NCI-H1048 (cell line): ENCODE measurements around the gene PTH2.
"Not testable (repeated sequence)": the region's sequence is repeated elsewhere in the genome, so short reads cannot be mapped to it uniquely, and the experiment has no call there.

Experiments
- DNase-seq: peaks from one replicate; lab custom pipeline; 2025; lab: John Stamatoyannopoulos, UW

PTH2 gene

DNA sequence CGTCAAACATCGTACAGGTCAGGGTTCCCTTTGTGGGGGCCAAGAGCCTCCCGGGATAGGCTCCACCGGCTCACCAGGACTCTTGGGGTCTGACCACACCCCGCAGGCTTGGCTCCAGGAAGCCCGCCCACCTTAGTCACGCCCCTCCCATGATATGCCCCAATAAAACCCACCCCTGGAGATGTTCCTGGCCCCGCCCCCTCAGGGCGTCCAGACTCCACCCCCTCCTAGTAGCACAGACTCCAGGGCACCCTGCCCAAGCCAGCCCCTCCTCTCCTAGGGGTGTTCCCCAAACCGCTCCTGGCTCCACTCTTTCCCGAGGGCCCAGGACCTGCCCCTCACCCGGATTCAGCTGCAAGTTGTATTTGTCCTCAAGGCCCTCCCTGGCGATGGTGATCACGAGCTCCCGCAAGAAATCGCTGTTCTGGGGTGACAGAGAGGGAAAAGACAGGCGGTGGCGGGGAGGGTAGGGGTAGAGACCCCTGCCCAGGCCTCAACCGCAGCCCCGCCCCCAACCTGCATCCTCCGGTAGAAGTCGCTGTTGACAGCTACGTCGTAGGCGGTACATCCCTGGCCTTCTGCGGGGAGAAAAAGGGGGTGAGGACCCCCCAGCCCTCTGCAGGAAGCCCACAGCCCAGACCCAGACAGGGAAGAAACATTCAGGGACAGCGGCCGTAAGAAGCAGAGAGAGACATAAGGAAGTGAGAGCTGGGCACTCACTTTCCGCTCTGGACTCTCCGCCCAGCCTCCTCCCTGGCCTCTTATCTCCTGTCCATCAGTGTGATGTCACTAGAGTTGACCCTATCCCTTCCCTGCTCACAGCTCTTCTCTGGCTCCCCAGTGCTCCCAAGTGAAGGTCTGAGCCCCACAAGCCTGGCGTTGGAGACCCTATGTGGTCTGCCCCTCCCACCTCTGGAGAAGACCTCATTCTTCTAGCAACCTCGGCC lies 24.5 kb upstream of the PTH2 start:
- DNase-seq, result peak; percentile 71

DNA sequence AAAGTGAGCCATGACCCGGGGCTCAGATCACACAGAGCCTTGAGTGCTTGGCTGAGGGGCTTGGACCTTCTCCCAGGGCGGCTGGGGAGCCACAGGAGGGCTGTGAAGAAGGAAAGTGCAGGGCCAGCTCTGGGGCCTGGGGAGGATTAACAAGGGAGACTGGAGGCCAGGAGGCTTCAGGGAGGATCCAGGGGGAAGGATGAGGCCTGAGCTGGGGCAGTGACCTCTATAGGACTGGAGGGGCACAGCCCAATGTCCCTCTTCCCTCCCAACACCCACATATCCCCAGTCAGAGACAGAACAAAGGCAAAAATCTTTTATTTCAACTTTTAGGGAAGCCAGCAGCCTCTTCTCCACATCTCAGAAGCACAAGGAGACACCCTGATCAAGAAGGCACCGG lies 22.8 kb upstream of the PTH2 start:
- no peak for DNase-seq

DNA sequence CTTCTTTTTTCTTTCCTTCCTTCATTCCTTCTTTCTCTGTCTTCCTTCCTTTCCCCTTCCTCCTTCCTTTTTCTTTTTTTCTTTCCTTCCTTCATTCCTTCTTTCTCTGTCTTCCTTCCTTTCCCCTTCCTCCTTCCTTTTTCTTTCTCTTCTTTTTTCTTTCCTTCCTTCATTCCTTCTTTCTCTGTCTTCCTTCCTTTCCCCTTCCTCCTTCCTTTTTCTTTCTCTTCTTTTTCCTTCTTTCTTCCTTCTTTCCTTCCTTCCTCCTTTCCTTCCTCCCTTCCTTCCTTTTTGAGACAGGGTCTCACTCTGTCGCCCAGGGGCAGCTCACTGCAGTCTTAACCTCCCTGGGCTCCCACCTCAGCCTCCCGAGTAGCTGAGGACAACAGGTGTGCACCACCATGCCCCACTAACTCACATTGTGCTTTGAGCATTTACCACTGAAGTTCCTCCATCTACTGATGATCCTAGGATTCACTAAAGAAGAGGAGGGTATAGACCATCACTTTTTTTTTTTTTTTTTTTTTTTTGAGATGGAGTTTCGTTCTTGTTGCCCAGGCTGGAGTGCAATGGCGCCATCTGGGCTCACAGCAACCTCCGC lies 21.0 kb upstream of the PTH2 start:
- not testable (repeated sequence) for DNase-seq

GRCh38 chr19:49443366-49444099 lies 20.3 kb upstream of the PTH2 start:
- peak; percentile 77 for DNase-seq

DNA sequence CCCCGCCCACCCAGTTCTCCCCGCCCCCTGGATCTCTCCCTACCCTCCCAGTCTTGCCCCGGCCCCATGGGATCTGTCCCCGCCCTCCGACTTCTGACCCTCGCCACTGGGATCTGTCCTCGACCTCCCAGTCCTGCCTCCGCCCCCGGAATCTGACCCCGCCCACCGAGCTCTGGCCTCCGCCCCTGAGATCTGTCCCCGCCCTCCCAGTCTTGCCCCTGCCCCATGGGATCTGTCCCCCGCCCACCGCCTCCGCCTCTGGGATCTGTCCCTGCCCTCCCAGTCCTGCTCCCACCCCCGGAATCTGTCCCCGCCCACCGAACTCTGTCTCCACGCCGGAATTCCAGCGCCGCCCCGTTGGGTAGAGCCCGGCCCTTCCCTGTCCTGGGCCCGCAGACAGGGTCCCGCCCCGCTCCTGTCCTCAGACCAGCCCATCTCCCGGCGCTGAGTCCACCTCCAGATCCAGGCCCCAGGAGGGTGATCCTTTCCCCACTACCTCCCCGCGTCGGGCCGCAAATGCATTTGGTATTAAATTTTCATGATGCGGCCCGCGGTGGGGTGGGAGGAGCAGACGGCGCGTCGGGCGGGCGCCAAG lies 19.6 kb upstream of the PTH2 start:
- DNase-seq, result peak; percentile 79

DNA sequence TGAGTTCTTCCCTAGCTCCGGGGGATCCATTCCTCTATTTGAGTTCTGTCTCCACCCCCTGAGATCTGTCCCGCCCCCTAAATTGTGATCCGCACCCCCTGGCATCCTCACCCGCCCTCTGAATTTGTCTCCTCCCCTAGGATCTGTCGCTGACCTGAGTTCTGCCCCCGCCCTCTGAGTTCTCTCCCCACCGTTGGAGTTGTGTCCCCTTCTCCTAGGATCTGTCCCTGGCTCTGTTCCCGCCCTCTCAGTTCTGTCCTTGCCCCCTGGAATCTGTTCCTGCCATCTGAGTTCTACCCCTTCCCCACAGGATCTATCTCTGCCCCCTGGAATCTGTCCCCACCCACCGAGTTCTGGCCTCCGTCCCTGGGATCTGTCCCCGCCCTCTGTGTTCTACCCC lies 19.1 kb upstream of the PTH2 start:
- no peak for DNase-seq

DNA sequence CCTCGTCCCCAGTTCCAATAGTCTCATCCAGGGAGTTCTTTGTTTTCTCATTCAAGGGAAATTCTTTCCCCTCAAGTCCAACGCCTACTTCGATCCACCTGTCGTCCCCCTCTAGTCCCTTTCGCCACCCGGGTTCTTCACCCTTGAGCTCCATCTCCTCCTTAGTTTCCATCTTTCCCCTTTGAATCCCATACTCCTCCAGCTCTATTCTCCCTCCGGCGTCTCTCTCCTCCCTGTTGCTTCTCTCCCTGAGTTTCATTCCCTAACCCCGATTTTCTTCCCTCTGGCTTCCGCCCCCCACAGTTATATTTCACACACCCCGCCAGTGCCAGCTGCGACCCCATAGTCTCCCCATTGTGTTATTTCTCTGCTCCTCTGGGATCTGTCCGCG lies 18.7 kb upstream of the PTH2 start:
- no peak for DNase-seq

DNA sequence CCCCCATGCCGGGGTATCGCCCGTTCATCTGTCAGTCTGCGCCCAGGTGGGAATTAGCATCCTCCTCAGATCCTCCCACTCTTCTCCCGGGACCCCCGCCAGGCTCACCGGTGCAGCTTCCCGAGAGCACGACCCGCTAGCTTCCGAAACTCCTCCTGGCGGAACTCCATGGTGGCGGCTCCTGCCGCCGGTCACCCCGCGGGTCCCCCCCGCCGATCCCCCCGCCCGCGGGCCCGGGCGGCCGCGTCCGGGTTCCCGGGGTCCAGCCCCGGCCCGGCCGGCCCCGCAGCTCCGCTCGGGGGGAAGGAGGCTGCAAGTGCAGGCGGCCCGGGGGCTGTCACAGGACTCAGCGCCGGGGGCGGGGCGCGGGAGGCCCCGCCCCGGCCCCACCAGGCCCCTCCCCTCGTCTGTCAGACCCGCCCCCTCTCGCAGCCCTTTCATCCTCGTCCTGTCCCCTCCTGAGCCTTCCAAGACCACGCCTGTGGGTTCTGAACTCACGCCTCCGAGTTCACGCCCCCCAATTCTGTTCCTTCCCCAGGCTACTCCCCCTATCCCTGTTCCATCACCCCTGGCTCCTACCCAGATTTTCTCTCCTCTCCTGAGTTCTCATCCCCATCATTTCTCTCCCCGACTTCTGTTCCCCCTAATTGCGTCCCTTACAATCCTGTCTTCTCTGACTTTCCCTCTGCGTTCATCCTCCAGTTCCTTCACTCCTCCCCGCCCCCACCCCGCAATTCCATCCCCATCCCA lies 18.1 kb upstream of the PTH2 start, which contains the start of gene SLC17A7:
Gene SLC17A7, minus strand, starts transcription at position 318 of the 750 bp plus-strand sequence. Its CDS starts 148 bp downstream, at position 170.
- no peak for DNase-seq

- no peak for DNase-seq
Measured at GRCh38 chr19:49440439-49441209, 17.4 kb upstream of the PTH2 start.

DNA sequence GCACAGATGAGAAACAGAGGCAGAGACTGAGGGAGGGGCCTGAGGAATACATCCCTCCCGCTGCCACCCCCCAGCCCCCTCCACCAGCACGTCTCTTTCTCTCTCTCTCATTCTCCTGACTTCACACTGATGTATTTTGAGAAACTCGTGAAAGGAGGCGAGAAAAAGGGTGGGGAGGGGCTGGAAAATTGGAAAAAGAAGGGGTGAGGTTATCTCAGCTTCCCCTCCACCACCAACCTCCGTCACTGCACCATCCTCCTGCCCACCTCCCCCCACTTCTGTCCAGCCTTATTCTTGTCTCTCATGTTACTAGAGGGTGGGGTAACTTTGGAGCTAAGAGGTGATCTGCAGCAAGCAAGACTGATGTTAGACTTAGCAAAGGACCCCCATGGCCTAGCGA lies 16.6 kb upstream of the PTH2 start:
- DNase-seq, result no peak

DNA sequence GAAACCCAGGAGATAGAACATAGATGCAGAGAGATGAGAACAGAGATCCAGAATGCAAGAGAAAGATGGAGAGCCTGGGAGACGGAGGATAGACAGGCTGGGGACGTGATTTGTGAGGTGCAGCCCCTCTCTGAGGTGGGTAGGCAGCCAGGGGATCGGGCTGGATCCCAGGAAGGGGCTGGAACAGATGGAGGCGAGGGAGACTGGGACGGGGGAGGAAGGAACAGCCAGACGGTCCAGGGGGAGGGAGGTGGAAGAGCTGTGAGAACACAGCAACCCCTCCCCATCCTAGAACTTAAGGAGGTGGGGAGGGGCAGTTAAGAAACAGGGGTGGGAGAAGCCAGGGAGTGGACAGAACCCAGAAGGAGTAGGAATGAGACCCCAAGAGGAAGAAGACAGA lies 15.0 kb upstream of the PTH2 start:
- DNase-seq, result no peak

DNA sequence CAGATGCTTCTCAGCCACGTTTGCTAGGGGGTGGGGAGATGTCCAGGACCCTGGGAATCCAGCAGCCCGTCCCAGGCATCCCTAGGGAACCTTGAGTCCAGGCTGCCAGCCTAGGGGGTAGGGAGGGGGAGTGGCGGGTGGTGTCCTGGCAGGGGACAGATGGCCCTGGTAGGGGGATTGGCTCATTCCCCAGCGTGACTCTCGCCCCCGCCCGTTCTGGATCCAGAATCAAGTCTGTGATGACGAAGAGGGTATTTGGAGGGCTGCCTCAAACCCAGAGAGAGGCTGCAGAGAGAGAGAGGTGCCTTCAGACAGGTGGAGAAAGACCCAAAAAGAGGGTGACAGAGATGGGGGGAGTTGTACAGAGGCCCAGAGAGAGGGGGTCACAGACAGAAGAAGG lies 14.0 kb upstream of the PTH2 start:
- DNase-seq, result no peak

DNA sequence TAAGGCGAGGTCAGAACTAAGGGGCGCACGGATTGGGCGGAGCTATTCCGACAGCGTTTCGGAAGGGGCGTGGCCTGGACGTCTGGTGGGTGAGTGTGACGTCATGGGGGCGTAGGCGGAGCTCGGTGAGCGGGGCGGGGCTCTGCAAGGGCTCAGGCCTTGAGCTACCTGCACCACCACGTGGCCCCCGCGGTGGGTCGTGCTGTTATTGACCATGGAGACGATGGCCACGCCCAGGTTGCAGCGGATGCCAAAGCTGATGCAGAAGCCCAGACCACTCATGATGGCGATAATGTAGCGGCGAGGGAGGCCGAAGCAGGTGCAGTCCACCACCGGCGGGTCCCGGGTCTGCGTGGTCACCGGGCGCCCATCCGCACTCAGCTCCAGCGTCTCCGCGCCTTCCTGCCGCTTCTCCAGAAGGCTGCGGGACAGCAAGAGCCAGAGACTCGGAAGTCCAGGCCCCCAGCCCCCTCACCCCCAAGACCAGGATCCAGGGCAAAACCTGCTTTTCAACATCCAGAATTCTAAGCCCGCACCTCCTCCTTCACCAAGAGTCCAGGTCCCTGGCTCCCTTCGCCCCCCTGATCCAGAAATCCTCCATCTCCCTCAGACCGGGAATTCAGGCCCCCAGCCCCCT lies 13.3 kb upstream of the PTH2 start:
- no peak for DNase-seq

GRCh38 chr19:49435670-49436069 lies 12.4 kb upstream of the PTH2 start:
- DNase-seq, result no peak

DNA sequence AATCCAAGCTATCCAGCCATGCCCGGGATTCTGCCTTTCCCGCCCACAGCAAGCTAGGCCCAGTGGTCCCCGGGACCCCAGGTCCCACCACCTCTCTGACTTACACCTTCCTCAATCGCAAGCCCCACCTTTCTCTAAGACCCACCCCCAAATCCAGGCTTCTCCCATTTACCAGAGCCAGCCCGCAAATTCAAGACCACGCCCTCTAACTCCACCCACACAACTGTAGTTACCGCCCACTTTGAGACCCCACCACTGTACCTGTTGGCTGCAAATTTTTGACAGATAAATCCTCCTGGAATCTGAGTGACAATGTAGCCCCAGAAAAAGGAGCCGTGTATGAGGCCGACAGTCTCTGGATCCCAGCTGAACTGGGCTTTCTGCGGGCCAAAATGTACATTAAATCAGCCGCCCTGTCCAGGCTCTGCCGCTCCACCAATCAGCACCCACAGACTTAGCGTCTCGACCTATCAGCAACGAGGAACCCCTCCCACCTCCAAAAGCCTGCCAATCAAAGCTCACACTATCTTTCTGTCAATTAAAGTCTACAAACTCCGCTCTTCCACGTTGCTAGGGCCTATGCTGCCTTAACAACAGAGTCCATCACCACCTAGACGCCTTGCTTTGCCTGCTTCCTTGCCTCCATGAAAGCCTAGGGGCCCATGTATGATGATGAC lies 11.8 kb upstream of the PTH2 start:
- peak; percentile 41 for DNase-seq

DNA sequence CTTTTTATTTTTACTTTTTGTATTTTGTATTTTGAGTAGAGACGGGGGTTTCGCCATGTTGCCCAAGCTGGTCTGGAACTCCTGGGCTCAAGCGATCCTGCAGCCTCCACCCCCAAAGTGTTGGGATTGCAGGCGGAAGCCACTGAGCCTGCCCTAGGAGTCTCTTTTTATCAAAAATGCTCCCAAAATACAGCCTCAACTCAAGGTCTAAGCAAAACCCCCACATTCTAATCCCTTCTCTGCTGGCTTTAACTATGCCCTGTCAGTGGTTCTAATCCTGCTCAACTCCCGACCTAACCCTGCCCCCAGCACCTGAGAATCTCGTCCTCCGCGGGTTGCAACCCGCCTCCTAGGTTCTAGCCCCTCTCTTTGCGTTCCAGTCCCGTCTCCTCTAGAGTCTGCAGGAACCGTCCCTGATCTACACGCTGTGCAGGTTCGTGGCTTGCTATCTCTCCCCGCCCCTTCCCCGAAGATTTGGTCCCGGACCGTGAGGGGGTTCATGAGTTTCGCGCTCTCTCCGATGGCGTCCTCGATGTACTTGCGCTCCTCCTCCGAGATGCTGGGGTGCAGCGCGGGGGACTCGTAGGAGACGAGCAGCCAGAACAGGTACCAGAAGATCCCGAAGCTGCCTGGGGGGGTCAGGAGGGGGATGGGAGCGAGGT lies 10.1 kb upstream of the PTH2 start:
- DNase-seq, result no peak

- no peak for DNase-seq
Measured at GRCh38 chr19:49432141-49433073, 9.2 kb upstream of the PTH2 start.

DNA sequence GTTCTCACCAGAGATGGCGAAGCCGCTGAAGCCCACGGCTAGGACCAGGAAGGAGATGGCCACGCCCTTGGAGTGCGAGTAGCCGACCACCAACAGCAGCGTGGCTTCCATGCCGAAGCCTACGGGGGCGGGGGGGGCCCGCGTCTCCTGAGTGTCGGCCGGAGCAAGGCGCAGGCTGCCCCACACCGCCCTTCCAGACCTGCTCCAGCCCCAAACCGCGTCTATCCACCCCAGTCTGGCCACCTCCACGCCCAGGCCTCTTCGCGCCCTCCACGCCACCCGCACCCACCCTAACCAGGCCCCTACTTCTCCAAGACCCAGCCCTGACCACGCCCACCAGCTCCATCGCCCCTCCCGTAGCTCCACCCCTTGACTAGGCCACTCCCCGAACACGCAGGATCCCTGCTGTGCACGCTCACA lies 8.1 kb upstream of the PTH2 start:
- no peak for DNase-seq
